GM12864 (cell line): ENCODE results near the gene MSI2.

Experiments
- DNase-seq: peaks from one replicate; pipeline ENCODE4 v3.0.0-alpha.2; 2011; ENCODE audit warnings: low read depth
- H3K4me3 ChIP-seq: 2 replicates; pipeline ENCODE4 v1.5.1; 2011; ENCODE audit warnings: mild to moderate bottlenecking, low read depth, low read length, control low read depth
- CTCF ChIP-seq: IDR thresholded peaks from 2 replicates; pipeline ENCODE4 v1.5.1; 2011; ENCODE audit warnings: low read depth, mild to moderate bottlenecking, moderate library complexity, low read length, control low read depth, inconsistent platforms; ENCODE audit errors: missing control alignments

MSI2 gene

DNA sequence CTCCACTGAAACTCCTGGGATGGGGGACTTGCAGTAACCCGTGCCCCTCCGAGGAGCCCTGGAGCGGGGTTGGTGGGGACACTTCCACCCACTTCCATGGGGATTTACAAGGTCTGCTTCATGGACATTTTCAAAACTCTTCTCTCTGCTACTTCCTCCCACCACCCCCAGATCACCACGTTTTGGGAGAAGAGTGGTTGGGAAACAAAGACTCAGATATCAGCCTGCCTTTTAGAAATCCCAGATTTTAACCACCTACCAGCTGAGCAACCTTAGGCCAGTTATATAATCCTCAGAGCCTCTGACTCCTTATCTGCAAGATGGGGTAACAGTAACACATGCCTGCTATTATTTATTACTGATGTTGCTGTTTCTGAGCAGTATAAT is 304.0 kb downstream of the MSI2 start:
- DNase-seq = no peak
- H3K4me3 ChIP-seq = no peak overlapping the region
- no peak for TF ChIP-seq CTCF

- H3K4me3 ChIP-seq = no peak overlapping the region
- no peak for DNase-seq
These were observed 304.9 kb downstream of the MSI2 start for GRCh38 chr17:57561072-57561861.

DNA sequence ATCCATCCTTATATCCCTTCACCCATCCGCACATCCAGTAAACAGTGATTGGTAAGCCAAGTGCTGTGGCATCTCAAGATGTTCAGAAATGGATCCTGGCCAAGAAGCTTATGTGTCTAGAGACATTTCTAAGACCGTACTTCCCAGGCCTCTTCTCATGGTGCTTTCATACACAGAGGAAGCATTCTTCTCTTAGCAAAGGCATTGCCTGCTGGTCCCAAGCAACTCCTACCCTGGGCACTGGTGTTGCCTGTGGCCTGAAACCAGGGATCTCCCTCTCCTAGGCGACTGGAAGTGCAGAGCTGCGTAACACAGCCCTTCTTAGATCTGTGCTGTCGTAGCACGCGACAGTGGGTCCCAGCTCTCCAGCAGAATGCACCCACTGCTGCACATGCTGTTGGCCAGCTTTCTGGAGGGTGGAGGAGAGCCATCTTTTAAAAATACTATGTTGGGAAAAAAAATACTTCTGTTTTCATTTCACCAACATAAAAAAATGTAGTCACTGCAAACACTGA is 305.9 kb downstream of the MSI2 start:
- no peak for DNase-seq
- no peak overlapping the region for H3K4me3 ChIP-seq
- no peak for TF ChIP-seq CTCF

More at GRCh38 chr17:57561072-57561861, 304.9 kb downstream of the MSI2 start:
- TF ChIP-seq CTCF = no peak

- no peak overlapping the region for H3K4me3 ChIP-seq
- TF ChIP-seq CTCF = no peak
- DNase-seq = no peak
These were observed 307.6 kb downstream of the MSI2 start for GRCh38 chr17:57563958-57564357.

DNA sequence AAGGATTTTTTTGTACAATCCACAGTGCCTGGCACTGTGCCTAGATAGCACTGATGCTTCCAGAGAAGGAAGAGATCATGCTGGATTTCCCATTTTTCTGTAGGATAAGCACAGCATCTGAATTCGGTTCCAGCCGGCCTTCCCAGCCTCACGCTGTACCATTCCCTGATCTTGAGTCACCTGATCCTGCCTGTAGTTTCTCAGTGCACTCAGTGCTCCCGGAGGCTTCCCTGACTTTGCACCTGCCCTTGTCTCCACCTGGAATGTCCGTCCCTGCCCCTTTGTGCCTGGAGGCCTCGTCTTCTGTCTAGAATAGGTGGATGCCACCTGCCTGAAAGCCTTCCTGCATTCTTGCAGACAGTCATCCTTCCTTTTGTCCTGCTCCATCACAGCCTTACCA is 308.9 kb downstream of the MSI2 start:
- DNase-seq = no peak
- no peak for TF ChIP-seq CTCF
- H3K4me3 ChIP-seq = no peak overlapping the region

GRCh38 chr17:57566721-57567120 is 310.4 kb downstream of the MSI2 start:
- no peak for TF ChIP-seq CTCF
- DNase-seq = no peak

GRCh38 chr17:57567251-57567650 is 310.9 kb downstream of the MSI2 start:
- TF ChIP-seq CTCF = no peak
- no peak for DNase-seq
- H3K4me3 ChIP-seq = no peak overlapping the region

More at GRCh38 chr17:57566721-57567120, 310.4 kb downstream of the MSI2 start:
- no peak overlapping the region for H3K4me3 ChIP-seq
